Neural crest cell (in vitro differentiated cells): ENCODE data around the gene NDUFAF8. TPM values are rescaled to one million over a fixed set of nuclear protein-coding genes. Genes with fewer than 3 reads are reported as not detected.

ENCODE experiments used
- DNase-seq: peaks from one replicate; pipeline ENCODE4 v3.0.0; 2021; ENCODE audit warnings: low read depth, mixed read lengths, low spot score
- H3K27ac Mint-ChIP-seq: one replicate; pipeline ENCODE4 v1.8.0; 2021; ENCODE audit warnings: mild to moderate bottlenecking, mixed read lengths; ENCODE audit not compliant: unreplicated experiment
- H3K27me3 Mint-ChIP-seq: 2 replicates; pipeline ENCODE4 v1.8.0; 2021; ENCODE audit warnings: low read depth, mild to moderate bottlenecking, mixed read lengths
- H3K36me3 Mint-ChIP-seq: 2 replicates; pipeline ENCODE4 v1.8.0; 2021; ENCODE audit warnings: low read depth, mild to moderate bottlenecking, mixed read lengths
- H3K4me1 Mint-ChIP-seq: 2 replicates; pipeline ENCODE4 v1.8.0; 2021; ENCODE audit warnings: mixed read lengths
- H3K4me3 Mint-ChIP-seq: one replicate; pipeline ENCODE4 v1.8.0; 2021; ENCODE audit warnings: mild to moderate bottlenecking, mixed read lengths
- H3K9me3 Mint-ChIP-seq: 2 replicates; pipeline ENCODE4 v1.8.0; 2021; ENCODE audit warnings: mixed read lengths
- total RNA-seq: library from RNA; stranded (reverse); gene quantifications from 2 replicates; pipeline ENCODE4 v1.2.1, GENCODE V29; 2021
- TF ChIP-seq, protein P1 (sequence below): fragments of 200-600 bp; sonication (generic); conservative IDR thresholded peaks from 2 replicates; pipeline ENCODE4 v1.5.0; 2021; ENCODE audit warnings: antibody characterized with exemption, mild to moderate bottlenecking

NDUFAF8 gene
- total RNA-seq, 1 donor from 2014 or later = 54.5 TPM

DNA sequence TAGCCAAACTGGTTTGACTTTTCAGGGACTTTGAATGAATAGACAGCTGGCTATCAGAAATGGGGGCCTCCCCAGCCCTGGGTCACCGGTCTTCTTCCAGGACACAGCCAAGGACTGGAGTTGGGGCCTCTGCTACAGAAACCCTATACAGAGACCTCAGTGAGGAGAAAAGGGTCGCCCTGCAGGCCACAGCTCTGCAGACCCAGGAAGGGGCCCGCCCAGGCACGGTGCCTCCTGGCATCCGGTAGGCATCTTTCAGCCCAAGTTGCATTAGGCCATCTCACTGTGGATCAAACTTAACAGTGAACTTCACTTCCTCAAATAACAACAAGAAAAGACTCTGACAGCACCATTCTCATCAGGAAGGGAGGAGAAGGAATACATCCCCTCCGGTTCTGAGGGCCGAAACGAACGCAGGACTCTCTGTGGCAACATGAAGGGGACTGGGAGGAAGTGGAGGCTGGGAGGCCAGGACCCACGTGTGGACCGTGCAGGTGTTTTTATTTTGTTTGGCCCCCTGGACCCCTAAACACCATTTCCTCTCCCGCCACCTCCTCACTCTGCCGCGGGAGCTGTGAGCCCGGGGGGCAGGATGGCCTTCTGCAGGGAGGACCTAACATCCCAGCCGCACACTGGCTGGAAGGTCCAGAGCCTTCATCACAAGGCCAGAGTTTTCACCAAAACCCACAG lies 48.8 kb downstream of the NDUFAF8 start:
- Mint-ChIP-seq H3K27me3 (no peaks in the 10 kb centered on the region), H3K4me3 (no peak overlapping the region), H3K4me1 (peaks cover 14% of the 10 kb centered on the region), H3K36me3 (no peaks in the 10 kb centered on the region), H3K27ac (no peak overlapping the region), H3K9me3 (no peaks in the 10 kb centered on the region)
- no peak for DNase-seq
- TF ChIP-seq, protein P1, sequence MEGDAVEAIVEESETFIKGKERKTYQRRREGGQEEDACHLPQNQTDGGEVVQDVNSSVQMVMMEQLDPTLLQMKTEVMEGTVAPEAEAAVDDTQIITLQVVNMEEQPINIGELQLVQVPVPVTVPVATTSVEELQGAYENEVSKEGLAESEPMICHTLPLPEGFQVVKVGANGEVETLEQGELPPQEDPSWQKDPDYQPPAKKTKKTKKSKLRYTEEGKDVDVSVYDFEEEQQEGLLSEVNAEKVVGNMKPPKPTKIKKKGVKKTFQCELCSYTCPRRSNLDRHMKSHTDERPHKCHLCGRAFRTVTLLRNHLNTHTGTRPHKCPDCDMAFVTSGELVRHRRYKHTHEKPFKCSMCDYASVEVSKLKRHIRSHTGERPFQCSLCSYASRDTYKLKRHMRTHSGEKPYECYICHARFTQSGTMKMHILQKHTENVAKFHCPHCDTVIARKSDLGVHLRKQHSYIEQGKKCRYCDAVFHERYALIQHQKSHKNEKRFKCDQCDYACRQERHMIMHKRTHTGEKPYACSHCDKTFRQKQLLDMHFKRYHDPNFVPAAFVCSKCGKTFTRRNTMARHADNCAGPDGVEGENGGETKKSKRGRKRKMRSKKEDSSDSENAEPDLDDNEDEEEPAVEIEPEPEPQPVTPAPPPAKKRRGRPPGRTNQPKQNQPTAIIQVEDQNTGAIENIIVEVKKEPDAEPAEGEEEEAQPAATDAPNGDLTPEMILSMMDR = no peak

DNA sequence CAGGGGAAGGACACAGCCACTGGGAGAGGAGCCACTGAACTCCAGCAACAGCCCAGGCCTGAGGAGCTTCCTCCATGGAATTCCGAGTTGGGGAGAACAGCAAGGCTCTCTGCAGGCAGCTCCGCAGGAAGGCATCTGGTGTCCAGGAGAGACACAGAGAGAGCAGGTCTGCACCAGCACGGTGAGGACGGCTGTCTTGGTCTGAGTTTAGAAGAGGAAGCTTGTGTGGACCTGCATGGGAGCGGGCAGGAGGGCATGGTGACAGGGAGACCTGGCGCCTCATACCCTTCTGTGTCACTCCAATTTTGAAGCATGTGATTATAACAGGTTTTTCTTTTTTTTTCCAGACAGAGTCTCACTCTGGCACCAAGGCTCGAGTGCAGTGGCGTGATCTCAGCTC lies 49.6 kb downstream of the NDUFAF8 start:
- H3K27me3 Mint-ChIP-seq = no peaks in the 10 kb centered on the region
- TF ChIP-seq, protein P1 = no peak
- DNase-seq = no peak
- H3K9me3 Mint-ChIP-seq = no peaks in the 10 kb centered on the region
- H3K4me3 Mint-ChIP-seq = no peak overlapping the region
- peaks cover 15% of the 10 kb centered on the region for H3K4me1 Mint-ChIP-seq
- no peaks in the 10 kb centered on the region for H3K36me3 Mint-ChIP-seq
- H3K27ac Mint-ChIP-seq = no peak overlapping the region

DNA sequence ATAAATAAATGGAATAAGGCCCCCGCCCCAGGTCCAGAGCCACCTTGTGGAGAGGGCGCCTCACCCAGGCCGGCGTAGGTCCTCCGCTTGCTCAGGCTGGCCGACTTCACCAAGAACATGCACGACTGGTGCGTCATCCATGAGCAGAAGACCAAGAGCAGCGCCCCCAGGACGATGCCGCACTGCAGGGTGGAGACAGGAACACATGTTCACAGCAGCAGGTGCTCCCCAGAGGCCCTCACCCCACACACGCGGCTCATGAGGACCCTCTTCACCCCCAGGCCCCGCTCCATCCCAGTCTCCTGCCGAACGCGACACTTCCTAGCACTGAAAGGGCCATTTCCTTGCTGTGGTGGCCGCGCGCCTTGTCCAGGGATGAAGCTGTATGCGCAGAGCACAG lies 50.5 kb downstream of the NDUFAF8 start:
- Mint-ChIP-seq H3K36me3 (no peaks in the 10 kb centered on the region), H3K27me3 (no peaks in the 10 kb centered on the region), H3K27ac (no peak overlapping the region), H3K4me3 (no peak overlapping the region), H3K4me1 (peaks cover 24% of the 10 kb centered on the region), H3K9me3 (no peaks in the 10 kb centered on the region)
- no peak for DNase-seq
- TF ChIP-seq, protein P1 = no peak

DNA sequence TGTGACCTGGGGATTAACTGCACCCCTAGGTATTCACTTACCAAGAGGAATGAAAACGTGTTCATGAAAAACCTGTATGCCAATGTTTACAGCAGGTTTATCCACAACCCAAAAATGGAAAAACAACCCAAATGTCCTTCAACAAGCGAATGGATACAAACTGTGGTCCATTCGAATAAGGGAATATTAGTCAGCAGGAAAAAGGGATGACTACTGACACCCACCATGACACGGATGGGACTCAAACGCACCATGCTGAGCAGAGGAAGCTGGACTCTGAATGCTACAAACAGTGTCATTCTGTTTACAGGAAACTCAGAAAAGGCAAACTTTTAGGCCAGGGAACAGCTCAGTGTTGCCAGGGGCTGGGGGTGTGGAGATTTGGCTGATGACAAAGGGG lies 51.1 kb downstream of the NDUFAF8 start:
- no peaks in the 10 kb centered on the region for H3K9me3 Mint-ChIP-seq
- no peak overlapping the region for H3K4me3 Mint-ChIP-seq
- no peaks in the 10 kb centered on the region for H3K27me3 Mint-ChIP-seq
- H3K36me3 Mint-ChIP-seq = no peaks in the 10 kb centered on the region
- H3K4me1 Mint-ChIP-seq = peaks cover 19% of the 10 kb centered on the region
- DNase-seq = no peak
- H3K27ac Mint-ChIP-seq = no peak overlapping the region
- TF ChIP-seq, protein P1 = no peak

Other genes starting within 250 kb of the NDUFAF8 start
- 32.7 and 33.2 TPM in 2 replicates for gene CHMP6, start 247.5 kb upstream of the NDUFAF8 start, total RNA-seq
- 47.5 and 53.6 TPM in 2 replicates for gene BAIAP2, start 204.2 kb upstream of the NDUFAF8 start, total RNA-seq
- not detected in 2 replicates for gene PVALEF, start 73.8 kb upstream of the NDUFAF8 start, total RNA-seq
- gene AATK, start 73.1 kb upstream of the NDUFAF8 start, total RNA-seq = 6.0 and 6.7 TPM in 2 replicates
- gene CEP131, start 16.4 kb upstream of the NDUFAF8 start, total RNA-seq = 40.7 and 42.5 TPM in 2 replicates
- gene TEPSIN, start 263 bp upstream of the NDUFAF8 start, total RNA-seq = 36.9 and 40.4 TPM in 2 replicates
- gene SLC38A10, start 56.0 kb downstream of the NDUFAF8 start, total RNA-seq = 59.6 and 63.3 TPM in 2 replicates
- gene BAHCC1, start 156.1 kb downstream of the NDUFAF8 start, total RNA-seq = 57.4 and 61.3 TPM in 2 replicates